Stimulated activated naive CD4-positive, alpha-beta T cell treated with Interleukin-2 at 50 U/mL for 16 hours (primary cell): ENCODE data around the gene UBR4.

Experiments used
- DNase-seq: peaks from one replicate; lab custom pipeline; 2025; lab: John Stamatoyannopoulos, UW

Gene UBR4

GRCh38 chr1:19057182-19057779 lies 152.8 kb downstream of the UBR4 start:
- no peak for DNase-seq

- no peak for DNase-seq
These were observed 154.4 kb downstream of the UBR4 start for GRCh38 chr1:19055701-19056100.

- DNase-seq = no peak
These were observed 155.1 kb downstream of the UBR4 start for GRCh38 chr1:19055001-19055400.

- DNase-seq = no peak
These were observed 155.8 kb downstream of the UBR4 start for GRCh38 chr1:19054216-19054615.

GRCh38 chr1:19053486-19053885 lies 156.6 kb downstream of the UBR4 start:
- no peak for DNase-seq

GRCh38 chr1:19049798-19050197 lies 160.3 kb downstream of the UBR4 start:
- DNase-seq = no peak

- DNase-seq = no peak
These were observed 160.8 kb downstream of the UBR4 start for GRCh38 chr1:19049128-19049768.

- no peak for DNase-seq
These were observed 162.9 kb downstream of the UBR4 start for GRCh38 chr1:19046972-19047731.

GRCh38 chr1:19045898-19046880 lies 163.9 kb downstream of the UBR4 start:
- no peak for DNase-seq

GRCh38 chr1:19044975-19045831 lies 164.9 kb downstream of the UBR4 start:
- no peak for DNase-seq

GRCh38 chr1:19044471-19044870 lies 165.6 kb downstream of the UBR4 start:
- no peak for DNase-seq

- no peak for DNase-seq
These were observed 166.3 kb downstream of the UBR4 start for GRCh38 chr1:19043579-19044443.

- no peak for DNase-seq
These were observed 167.1 kb downstream of the UBR4 start for GRCh38 chr1:19042675-19043578.

- DNase-seq = no peak
These were observed 169.9 kb downstream of the UBR4 start for GRCh38 chr1:19040010-19040680.

GRCh38 chr1:19038732-19039131 lies 171.3 kb downstream of the UBR4 start:
- no peak for DNase-seq

GRCh38 chr1:19038096-19038495 lies 172.0 kb downstream of the UBR4 start:
- no peak for DNase-seq

GRCh38 chr1:19037659-19038058 lies 172.4 kb downstream of the UBR4 start:
- DNase-seq = no peak

GRCh38 chr1:19036813-19037605 lies 173.1 kb downstream of the UBR4 start:
- no peak for DNase-seq
